HUES64 (cell line): ENCODE results near the gene NTRK1. TPM values are rescaled to one million over a fixed set of nuclear protein-coding genes. Genes with fewer than 3 reads are reported as not detected.

Source experiments
- H3K27ac ChIP-seq: 2 replicates; pipeline ENCODE4 v1.7.0; 2013; ENCODE audit warnings: low read depth, low read length, inconsistent platforms
- H3K27me3 ChIP-seq: 2 replicates; pipeline ENCODE4 v1.6.1; 2013; ENCODE audit warnings: mild to moderate bottlenecking, low read length; ENCODE audit not compliant: insufficient read depth
- H3K36me3 ChIP-seq: 2 replicates; pipeline ENCODE4 v1.6.1; 2013; ENCODE audit warnings: mild to moderate bottlenecking, low read length; ENCODE audit not compliant: insufficient read depth
- H3K4me1 ChIP-seq: 2 replicates; pipeline ENCODE4 v1.6.1; 2013; ENCODE audit warnings: mild to moderate bottlenecking, low read length, moderate library complexity; ENCODE audit not compliant: insufficient read depth
- H3K4me3 ChIP-seq: 2 replicates; pipeline ENCODE4 v1.5.1; 2013; ENCODE audit warnings: mild to moderate bottlenecking, low read length, moderate library complexity
- H3K9ac ChIP-seq: 2 replicates; pipeline ENCODE4 v1.6.1; 2013; ENCODE audit warnings: mild to moderate bottlenecking, low read depth, low read length
- H3K9me3 ChIP-seq: 2 replicates; pipeline ENCODE4 v1.6.1; 2013; ENCODE audit warnings: low read depth, low read length; ENCODE audit not compliant: insufficient read depth
- WGBS: fragments of 150-250, 120-280 bp; methylation state at CpG from one replicate; pipeline ENCODE4 v1.1.7; 2013; ENCODE audit warnings: missing lambda C conversion rate; 5-methylcytosine and 5-hydroxymethylcytosine counted together
- polyA plus RNA-seq, 2 experiments: library from polyadenylated mRNA; stranded (reverse); fragments of 50-300 nt; gene quantifications; one replicate each; pipeline ENCODE4 v1.2.3, GENCODE V29; 2013

NTRK1 gene
- 0.30 TPM for polyA plus RNA-seq (2013, experiment 1 of 2)
- polyA plus RNA-seq (2013, experiment 2 of 2) = 0.25 TPM

GRCh38 chr1:156860628-156861423, at the start of gene NTRK1:
Gene NTRK1, plus strand, starts transcription at chr1:156860865. Its CDS starts 70 bp downstream, at chr1:156860935.
- Histone ChIP-seq H3K36me3 (no peaks in the 10 kb centered on the region), H3K27ac (no peak within 1 kb of the TSS), H3K27me3 (peaks cover 100% of the 10 kb centered on the region), H3K4me3 (peak within 1 kb of the TSS; percentile 56), H3K4me1 (peaks cover 5% of the 10 kb centered on the region; the same call in 1 of the 2 replicates), H3K9me3 (no peaks in the 10 kb centered on the region), H3K9ac (no peak within 1 kb of the TSS)
- 6% methylated on average over 69 of the region's 69 CpGs for WGBS

GRCh38 chr1:156811168-156811567, 49.5 kb upstream of the NTRK1 start:
- Histone ChIP-seq H3K27me3 (peaks cover 40% of the 10 kb centered on the region), H3K27ac (no peak overlapping the region), H3K4me3 (no peak overlapping the region), H3K4me1 (peaks cover 10% of the 10 kb centered on the region; the same call in 1 of the 2 replicates), H3K36me3 (no peaks in the 10 kb centered on the region; the same call in 1 of the 2 replicates), H3K9me3 (no peaks in the 10 kb centered on the region), H3K9ac (no peak overlapping the region)
- 74% methylated on average over 4 of the region's 4 CpGs for WGBS

- 93% methylated on average over 10 of the region's 10 CpGs for WGBS
- H3K27me3 ChIP-seq = peaks cover 46% of the 10 kb centered on the region
- H3K4me3 ChIP-seq = no peak overlapping the region
- no peak overlapping the region for H3K9ac ChIP-seq
- peaks cover 10% of the 10 kb centered on the region; the same call in 1 of the 2 replicates for H3K4me1 ChIP-seq
- no peaks in the 10 kb centered on the region for H3K36me3 ChIP-seq
- no peaks in the 10 kb centered on the region for H3K9me3 ChIP-seq
- H3K27ac ChIP-seq = no peak overlapping the region
Observed at GRCh38 chr1:156812293-156812990, 48.2 kb upstream of the NTRK1 start.

- no peaks in the 10 kb centered on the region for H3K9me3 ChIP-seq
- 47% methylated on average over 10 of the region's 10 CpGs for WGBS
- peak overlapping the region; percentile 57 for H3K4me3 ChIP-seq
- H3K27me3 ChIP-seq = peaks cover 46% of the 10 kb centered on the region
- H3K36me3 ChIP-seq = no peaks in the 10 kb centered on the region
- H3K4me1 ChIP-seq = peaks cover 10% of the 10 kb centered on the region; the same call in 1 of the 2 replicates
- peak overlapping the region; percentile 67 for H3K9ac ChIP-seq
- no peak overlapping the region for H3K27ac ChIP-seq
Observed at GRCh38 chr1:156813298-156813697, 47.4 kb upstream of the NTRK1 start.

- peak overlapping the region; percentile 57 for H3K4me3 ChIP-seq
- H3K4me1 ChIP-seq = peaks cover 10% of the 10 kb centered on the region; the same call in 1 of the 2 replicates
- WGBS = 11% methylated on average over 57 of the region's 60 CpGs
- H3K9ac ChIP-seq = peak overlapping the region; percentile 67
- H3K36me3 ChIP-seq = no peaks in the 10 kb centered on the region
- no peak overlapping the region for H3K27ac ChIP-seq
- no peaks in the 10 kb centered on the region for H3K9me3 ChIP-seq
- peaks cover 46% of the 10 kb centered on the region for H3K27me3 ChIP-seq
Observed at GRCh38 chr1:156813750-156814570, 46.7 kb upstream of the NTRK1 start.

GRCh38 chr1:156814571-156815260, 45.9 kb upstream of the NTRK1 start:
- WGBS = 91% methylated on average over 7 of the region's 7 CpGs
- no peak overlapping the region for H3K27ac ChIP-seq
- no peaks in the 10 kb centered on the region for H3K9me3 ChIP-seq
- H3K4me1 ChIP-seq = peaks cover 10% of the 10 kb centered on the region; the same call in 1 of the 2 replicates
- peaks cover 46% of the 10 kb centered on the region for H3K27me3 ChIP-seq
- 0 out of 2 replicates have a peak overlapping the region, but pooled peaks have one; percentile 67 for H3K9ac ChIP-seq
- H3K36me3 ChIP-seq = no peaks in the 10 kb centered on the region
- peak overlapping the region; percentile 57; the same call in 1 of the 2 replicates for H3K4me3 ChIP-seq

- no peak overlapping the region for H3K27ac ChIP-seq
- H3K9me3 ChIP-seq = no peaks in the 10 kb centered on the region
- peaks cover 10% of the 10 kb centered on the region; the same call in 1 of the 2 replicates for H3K4me1 ChIP-seq
- peaks cover 46% of the 10 kb centered on the region for H3K27me3 ChIP-seq
- H3K4me3 ChIP-seq = no peak overlapping the region
- no peak overlapping the region for H3K9ac ChIP-seq
- H3K36me3 ChIP-seq = no peaks in the 10 kb centered on the region
- 70% methylated on average over 5 of the region's 5 CpGs for WGBS
Observed at GRCh38 chr1:156815307-156815826, 45.3 kb upstream of the NTRK1 start.

- H3K4me1 ChIP-seq = peaks cover 10% of the 10 kb centered on the region; the same call in 1 of the 2 replicates
- no peak overlapping the region for H3K9ac ChIP-seq
- 70% methylated on average over 10 of the region's 10 CpGs for WGBS
- no peaks in the 10 kb centered on the region for H3K36me3 ChIP-seq
- peaks cover 47% of the 10 kb centered on the region for H3K27me3 ChIP-seq
- no peaks in the 10 kb centered on the region for H3K9me3 ChIP-seq
- no peak overlapping the region for H3K4me3 ChIP-seq
- H3K27ac ChIP-seq = no peak overlapping the region
Observed at GRCh38 chr1:156815961-156816422, 44.7 kb upstream of the NTRK1 start.

- H3K27ac ChIP-seq = no peak within 1 kb of the TSS
Observed at GRCh38 chr1:156816561-156817328, 43.9 kb upstream of the NTRK1 start, which contains the start of gene SH2D2A. Gene SH2D2A, minus strand, starts transcription at chr1:156816848. Its CDS starts 140 bp downstream, at chr1:156816708.

More at GRCh38 chr1:156816561-156817328, 43.9 kb upstream of the NTRK1 start, which contains the start of gene SH2D2A:
- WGBS = 64% methylated on average over 9 of the region's 10 CpGs
- no peak within 1 kb of the TSS for H3K9ac ChIP-seq
- H3K4me3 ChIP-seq = no peak within 1 kb of the TSS
- H3K9me3 ChIP-seq = no peaks in the 10 kb centered on the region
- H3K27me3 ChIP-seq = peaks cover 54% of the 10 kb centered on the region
- peaks cover 10% of the 10 kb centered on the region; the same call in 1 of the 2 replicates for H3K4me1 ChIP-seq
- H3K36me3 ChIP-seq = no peaks in the 10 kb centered on the region
